Activated T-cell treated with anti-CD3 and anti-CD28 coated beads for 48 hours (primary cell): ENCODE data around the gene STRA6.

Experiments used
- DNase-seq: peaks from one replicate; pipeline ENCODE4 v3.0.0-alpha.2; 2020; ENCODE audit warnings: low read depth

STRA6 gene

DNA sequence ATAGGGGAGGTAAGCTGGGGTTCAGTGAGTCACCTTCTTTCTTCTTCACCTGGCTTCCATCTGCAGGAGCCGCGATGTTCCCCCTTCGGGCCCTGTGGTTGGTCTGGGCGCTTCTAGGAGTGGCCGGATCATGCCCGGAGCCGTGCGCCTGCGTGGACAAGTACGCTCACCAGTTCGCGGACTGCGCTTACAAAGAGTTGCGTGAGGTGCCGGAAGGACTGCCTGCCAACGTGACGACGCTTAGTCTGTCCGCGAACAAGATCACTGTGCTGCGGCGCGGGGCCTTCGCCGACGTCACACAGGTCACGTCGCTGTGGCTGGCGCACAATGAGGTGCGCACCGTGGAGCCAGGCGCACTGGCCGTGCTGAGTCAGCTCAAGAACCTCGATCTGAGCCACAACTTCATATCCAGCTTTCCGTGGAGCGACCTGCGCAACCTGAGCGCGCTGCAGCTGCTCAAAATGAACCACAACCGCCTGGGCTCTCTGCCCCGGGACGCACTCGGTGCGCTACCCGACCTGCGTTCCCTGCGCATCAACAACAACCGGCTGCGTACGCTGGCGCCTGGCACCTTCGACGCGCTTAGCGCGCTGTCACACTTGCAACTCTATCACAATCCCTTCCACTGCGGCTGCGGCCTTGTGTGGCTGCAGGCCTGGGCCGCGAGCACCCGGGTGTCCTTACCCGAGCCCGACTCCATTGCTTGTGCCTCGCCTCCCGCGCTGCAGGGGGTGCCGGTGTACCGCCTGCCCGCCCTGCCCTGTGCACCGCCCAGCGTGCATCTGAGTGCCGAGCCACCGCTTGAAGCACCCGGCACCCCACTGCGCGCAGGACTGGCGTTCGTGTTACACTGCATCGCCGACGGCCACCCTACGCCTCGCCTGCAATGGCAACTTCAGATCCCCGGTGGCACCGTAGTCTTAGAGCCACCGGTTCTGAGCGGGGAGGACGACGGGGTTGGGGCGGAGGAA, 69.6 kb downstream of the STRA6 start:
- no peak for DNase-seq

- no peak for DNase-seq
Measured at GRCh38 chr15:74131628-74132413, 70.8 kb downstream of the STRA6 start.

GRCh38 chr15:74130849-74131627, 71.5 kb downstream of the STRA6 start:
- no peak for DNase-seq

GRCh38 chr15:74130155-74130848, 72.3 kb downstream of the STRA6 start, which contains the start of gene ISLR2:
Gene ISLR2, plus strand, starts transcription at chr15:74130586. Its CDS starts 2,169 bp downstream, at chr15:74132755.
- no peak for DNase-seq

DNA sequence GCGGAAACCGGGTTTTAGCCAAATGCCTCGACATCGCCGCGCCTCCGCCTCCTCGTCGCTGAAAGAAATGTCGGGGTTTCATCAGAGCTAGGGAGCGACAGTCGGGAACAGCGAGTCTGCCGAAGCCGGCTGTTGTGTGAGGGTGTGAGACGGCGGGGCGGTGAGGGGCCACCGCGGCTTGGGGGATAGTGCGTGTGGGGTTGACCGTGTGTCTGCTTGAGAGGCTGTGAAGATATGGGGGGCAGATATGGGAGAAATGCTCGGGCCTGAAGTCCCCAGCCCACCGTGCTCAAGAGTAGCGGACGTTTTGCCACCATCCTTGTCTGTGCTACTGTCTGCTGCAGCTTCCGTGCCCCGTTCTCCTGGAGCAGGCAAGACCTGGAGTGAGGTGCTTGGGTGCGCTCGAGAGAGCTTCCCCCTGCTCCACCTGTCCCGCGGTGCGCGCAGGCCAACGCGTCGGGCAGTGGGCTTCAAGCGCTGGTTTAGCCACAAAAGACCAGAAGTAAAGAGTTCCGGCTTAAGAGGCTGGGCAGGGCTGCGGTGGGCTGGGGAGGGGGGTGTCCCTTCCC, 72.9 kb downstream of the STRA6 start:
- DNase-seq: no peak
